Midbrain (tissue), 1 donor: ENCODE data around the gene PLXNA2.
A peak's percentile ranks its signal among the peaks of the same experiment; 100 is the strongest.

ENCODE experiments used
- DNase-seq: peaks from one replicate; lab custom pipeline; 2025; lab: John Stamatoyannopoulos, UW

Gene PLXNA2

DNA sequence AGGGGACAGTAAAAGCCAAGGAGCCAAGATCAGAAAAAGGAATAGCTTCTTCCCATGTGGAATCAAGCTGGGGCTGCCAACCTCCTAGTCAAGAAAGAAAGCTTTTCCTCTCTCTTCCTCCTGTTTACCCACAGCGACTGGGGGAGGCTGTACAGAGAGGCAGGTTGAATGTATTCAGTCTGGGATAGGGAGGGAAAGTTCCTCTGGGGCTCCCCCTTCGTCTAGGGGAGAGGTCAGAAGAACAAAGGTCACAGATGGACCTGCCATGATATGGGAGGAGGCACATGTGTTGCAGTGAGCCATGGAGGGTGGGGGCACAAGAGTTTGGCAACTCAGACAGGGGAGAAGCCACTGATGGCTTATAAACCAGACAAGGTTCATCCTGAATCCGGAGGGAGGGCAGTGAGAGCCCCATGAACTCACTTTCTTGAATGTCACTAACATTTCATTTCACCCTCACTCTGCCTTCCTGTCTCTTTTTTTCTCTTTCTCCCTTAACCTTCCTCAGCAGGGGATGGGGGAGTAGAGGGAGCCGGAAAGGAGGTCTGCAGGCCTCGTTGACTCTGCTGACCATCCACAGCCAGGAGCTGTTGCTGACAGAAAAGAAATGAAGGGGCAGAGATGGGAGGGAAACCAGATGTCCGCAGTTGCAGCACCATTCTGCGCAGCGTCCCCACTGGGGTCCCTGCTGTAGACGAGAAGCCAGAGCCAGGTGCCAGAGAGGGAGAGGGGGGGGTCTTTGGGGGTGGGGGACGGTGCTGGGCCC is 61.1 kb downstream of the PLXNA2 start:
- no peak for DNase-seq

DNA sequence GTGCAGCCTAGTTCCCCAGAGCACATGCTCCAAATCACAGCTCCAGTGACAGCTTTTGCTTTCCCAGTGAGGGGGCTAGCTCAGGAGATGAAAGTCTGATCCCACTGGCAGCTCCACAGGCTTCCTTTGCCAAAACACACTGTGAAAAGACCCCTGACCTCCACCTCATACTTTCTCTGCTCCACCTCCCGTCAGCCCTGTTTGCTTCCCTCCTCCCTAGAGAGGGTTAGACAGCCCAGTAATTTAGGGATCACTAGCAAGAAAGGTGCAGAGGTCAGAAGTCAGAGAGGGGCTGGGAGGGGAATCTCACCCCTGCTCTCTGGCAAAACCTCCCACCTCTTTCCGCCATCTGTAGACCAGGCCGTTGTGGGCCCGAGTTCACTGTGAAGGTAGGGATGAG is 62.8 kb downstream of the PLXNA2 start:
- DNase-seq, result no peak

DNA sequence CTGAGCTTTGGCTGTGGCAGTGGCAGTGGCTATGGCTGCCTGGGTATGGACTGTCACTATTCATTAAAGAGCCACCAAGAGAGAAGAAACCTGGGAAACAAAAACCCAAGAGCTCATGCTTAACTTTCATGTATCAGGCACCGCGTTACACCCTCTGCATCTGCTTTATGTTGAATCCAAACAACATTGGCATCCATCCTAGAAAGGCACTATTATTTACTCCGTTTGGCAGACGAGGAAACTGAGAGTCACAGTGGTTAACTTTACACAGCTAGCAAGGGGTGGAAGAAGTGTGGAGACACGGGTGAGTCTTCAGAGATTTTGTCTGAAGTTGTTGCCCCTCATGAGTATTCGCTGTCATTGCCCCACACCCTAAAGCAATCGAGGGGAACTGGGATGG is 63.8 kb downstream of the PLXNA2 start:
- DNase-seq, result no peak

DNA sequence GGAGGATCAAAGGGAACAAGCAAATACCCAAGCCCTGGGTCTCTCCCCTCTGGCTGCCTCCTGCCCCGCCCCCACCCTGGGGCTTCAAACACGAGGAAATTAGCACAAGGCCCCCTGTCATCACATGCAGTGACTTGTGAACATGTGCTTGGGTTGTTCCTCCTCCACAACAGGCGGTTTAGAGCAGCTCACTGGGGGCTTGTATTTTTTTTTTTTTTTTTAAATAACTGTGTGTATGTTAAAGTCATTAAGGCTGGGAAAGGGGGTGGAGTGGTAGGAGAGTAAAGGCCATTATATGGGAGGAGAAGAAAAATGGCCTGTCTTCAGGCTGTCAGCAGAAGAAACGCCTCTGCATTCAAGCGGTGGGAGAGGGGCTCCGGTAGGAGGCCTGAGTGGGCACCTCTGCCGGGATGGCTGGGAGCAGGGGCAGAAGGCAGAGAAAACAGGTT is 64.2 kb downstream of the PLXNA2 start:
- no peak for DNase-seq

DNA sequence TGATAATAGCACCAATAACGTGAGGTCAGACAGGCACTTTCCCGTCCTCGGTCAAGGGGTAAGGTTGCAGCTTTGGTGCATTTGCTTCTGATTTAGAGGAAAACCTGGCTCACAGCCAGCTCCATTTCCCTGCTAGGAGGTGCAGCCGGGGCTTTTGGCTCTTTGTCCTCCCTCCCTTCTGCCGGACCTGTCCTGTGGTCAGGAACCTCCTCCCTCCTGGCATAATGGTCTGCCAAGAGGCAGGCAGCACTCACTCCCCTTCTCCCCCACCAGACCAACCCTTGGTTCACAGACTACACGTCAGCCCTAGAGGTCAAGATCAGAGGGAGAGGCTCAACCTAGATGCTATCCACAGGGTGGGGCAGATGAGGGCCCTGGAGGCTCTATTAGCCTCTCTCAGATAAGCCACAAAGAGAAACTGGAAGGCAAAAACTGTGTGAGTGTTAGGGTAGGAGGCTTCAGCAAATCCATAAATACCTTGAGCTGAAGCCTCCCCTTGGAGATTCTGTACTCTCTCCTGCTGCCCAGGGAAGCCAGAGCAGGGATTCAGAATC is 64.8 kb downstream of the PLXNA2 start:
- DNase-seq, result no peak

DNA sequence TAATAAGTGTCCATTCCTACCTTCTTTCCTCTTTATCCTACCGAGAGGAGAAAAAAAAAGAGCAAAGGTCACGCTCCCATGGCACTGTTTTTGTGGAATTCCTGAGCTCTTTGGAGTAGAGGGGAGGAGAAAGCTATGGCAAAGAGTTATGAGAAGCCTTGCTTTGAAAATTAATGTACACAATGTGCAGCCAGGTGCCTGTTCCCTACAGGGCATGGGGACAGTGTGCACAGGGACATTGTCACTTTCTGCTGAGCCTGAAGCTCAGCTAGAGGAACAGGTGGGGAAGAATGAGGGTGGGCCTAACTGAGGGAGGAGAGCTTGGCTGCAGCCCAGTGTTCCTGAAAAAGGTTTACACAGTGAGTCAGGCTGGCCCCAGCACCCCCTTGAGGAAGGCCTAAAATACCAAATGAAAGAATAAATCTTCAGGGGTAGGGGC is 66.1 kb downstream of the PLXNA2 start:
- DNase-seq, result no peak

DNA sequence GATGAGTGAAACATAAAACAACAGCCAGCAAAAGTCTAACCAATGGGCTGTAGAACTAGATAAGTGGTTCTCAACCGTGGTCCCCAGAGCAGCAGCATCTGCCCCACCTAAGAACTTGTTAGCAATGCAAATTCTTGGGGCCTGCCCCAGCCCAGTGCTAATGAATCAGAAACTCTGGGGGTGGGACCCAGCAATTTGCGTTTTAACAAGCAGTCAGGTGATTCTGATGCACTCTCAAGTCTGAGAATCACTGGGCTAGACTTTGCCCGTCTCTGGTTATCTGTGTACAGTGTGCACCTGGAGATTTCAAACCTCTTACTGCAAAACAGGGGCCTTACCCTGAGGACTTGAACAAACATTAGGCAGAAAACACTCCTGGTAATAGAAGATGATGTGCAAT is 66.5 kb downstream of the PLXNA2 start:
- DNase-seq, result no peak

DNA sequence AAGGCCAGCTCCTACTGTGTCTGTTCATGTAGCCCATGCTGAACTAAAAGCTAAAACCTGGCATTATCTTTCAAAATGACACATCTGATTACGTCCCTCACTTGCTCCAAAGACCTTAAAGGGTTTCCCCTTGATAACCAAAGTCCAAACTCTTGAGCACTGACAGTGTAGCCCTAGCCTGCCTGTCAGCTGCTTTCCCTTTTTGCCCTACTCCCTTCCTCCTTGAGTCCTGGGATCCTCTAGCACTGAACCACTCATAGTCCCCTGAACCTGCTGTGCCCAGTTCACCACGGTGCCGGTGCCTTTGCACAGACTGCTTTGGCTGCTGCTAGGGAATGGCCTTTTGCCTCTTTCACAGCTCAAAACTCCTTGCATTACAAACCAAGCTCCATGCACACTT is 67.5 kb downstream of the PLXNA2 start:
- no peak for DNase-seq

DNA sequence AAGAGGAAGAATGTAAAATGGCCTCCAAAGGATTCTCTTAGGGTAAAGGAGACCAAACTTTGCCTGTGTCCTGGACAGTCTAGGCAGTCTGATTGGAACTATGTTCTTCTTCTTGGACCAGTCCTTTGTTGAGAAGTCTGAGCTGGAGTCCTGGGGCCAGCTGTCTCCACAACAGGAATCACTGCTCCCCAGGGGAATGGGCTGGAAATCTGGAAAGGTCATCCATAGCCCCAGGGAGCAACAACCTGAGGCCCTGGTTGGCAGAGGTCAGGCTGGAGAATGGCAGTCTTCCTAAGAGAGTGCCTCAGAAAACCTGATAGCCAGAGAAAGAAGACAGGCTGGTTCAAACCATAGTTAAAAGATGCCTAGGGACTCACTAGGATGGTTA is 68.7 kb downstream of the PLXNA2 start:
- no peak for DNase-seq

DNA sequence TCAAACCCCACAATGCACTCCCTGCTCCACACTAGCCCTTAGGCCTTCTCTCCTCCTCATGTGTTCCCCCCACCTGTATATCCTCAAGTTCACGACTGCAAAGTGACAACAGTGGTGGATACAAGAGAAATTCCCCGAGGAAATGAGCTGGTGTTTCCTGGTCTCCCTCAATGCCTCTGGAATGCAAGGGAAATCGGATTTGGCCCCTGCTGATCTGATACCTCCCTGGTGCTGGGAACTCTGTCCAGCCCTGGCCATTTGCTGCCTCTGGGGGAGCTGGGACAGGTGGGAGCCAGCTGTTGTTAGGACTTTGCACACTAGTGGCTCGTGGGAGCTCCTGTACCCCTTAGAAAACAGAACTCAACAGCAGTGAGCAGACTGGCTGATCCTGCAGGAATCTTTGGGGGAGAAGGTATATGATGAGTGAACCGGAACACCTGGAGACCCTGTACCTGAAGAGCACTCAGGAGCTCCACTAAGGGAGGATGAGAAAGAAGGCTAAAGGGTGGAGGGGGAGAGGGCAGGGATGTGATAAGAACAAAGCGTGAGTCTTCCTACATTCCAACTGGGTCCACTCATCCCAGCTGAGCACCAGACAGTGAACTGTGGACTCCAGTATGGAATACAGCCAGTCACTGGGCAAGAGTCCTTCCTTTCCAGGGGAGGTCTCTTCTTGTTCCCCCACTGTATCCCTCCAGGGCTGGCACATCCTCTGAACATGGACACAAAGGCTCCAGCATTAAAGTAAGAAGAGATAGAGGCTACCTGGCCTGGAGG is 69.3 kb downstream of the PLXNA2 start:
- no peak for DNase-seq

DNA sequence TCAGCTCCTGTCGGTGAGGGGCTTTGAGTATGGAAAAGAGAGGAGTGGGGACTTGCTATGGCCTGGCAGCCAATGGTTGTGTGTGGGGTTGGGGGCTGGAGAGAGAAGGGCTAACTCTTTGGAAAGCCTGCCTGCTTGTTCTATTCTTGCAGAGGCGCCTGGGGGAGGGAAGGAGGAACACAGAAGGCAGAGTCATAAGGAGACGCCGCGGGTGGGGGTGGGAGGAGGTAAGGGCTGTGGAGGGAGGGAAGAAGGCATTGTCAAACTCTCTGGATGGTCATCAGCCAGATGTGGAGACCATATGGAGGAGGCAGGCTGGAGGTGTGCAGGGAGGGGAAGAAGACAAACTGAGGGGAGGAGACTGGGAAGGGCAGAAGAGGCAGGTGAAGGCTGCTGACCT is 70.0 kb downstream of the PLXNA2 start:
- DNase-seq, result no peak

DNA sequence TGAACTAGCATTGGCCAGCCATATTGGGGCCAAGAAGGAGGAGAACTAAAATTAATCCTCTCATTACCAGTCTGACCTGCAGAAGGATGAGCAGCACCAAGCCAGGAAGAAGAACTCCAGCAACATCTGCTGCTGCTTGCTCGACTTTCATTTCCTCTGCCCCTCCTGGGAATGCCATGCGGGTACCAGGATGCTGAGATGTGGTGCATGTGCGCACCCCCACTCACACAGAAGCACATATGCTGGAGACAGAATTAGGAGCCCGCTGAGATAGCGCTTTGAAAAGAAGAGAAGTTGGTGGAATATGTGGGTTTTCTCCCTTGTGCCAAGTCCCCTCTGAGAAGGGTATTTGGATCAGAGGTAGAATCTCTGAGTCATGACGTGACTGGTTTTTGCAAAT is 70.4 kb downstream of the PLXNA2 start:
- no peak for DNase-seq

DNA sequence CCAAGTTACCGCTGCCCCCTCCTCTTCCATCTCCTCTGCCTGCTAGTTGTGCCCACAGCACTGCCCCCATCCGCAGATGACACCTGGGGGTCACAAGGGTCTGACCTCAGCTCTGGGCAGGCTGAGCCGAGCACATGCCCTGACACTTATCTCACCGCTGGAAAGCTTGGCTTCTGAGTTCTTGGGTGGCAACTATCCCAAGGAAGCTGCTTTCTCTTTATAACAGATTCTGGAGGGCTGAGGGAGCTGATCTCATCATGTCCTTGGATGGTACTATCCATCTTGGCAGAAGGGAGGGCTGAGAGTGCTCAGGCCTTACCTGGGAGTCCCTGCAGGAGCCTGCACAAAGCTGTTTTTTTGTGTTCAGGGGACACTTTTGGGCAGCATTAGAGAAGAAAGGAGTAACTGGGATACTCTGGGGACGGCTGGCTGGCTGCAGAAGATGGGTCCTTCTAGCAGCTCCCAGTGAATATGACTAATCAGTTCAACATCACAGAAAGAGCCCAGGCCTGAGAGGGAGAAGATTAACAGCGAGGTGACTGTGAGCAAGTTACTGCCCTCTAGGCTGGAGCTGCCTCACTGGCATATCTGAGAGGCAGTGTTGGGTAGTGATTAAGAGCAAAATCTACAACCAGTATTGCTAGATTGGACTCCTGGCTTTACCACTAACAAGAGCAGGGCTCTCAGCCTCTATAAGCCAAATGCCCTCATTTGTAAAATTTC is 71.6 kb downstream of the PLXNA2 start:
- DNase-seq, result no peak

DNA sequence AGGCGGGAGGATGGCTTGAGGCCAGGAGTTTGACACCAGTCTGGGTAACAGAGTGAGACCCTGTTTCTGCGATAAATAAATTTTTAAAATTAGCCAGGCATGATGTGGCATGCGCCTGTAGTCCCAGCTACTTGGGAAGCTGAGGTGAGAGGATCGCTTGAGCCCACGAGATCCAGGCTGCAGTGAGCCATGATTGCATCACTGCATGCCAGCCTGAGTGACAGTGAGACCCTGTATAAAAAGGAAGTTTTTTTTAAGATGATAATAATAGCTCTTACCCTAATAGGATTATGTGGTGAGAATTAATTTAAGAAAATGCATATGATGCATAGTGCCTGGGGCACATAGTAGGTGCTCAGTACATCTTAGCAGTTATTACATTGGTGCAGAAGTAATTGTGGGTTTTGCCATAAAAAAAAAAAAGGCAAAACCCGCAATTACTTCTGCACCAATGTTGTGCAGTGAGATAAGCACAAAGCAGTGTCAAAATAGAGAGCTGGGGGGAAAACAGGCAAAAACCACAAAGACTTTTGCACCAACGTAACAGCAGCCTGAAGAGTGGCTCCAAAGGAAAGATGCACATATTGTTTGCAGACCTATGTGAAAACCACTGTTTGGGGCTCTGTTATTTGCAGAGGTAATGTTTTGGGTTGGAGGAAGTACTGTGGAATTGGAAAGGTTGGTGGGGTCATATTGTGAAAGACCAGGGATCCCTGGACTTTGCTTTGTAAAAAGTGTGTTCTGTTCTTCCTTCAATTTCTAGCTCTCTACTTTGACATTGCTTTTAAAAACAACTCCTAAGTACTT is 72.4 kb downstream of the PLXNA2 start:
- no peak for DNase-seq

DNA sequence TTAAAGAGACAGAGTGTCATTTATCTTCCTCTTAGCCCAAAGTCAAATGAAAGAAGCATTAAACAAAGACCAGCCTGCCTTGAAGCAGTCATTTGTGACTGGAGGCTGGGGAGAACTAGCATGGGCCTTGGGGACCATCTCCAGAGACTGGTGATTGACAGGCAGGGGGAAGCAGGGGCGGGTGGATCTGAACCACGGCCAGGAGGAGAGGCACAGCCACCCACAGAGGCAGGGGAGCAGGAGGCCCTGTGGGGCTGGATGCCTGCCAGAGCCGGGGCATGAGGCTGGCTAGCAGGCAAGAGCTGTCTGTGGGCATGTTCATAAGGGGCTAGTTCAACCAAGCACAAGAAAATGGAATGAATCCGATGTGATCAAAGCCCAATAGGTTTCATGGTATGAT is 73.9 kb downstream of the PLXNA2 start:
- peak; percentile 33 for DNase-seq

DNA sequence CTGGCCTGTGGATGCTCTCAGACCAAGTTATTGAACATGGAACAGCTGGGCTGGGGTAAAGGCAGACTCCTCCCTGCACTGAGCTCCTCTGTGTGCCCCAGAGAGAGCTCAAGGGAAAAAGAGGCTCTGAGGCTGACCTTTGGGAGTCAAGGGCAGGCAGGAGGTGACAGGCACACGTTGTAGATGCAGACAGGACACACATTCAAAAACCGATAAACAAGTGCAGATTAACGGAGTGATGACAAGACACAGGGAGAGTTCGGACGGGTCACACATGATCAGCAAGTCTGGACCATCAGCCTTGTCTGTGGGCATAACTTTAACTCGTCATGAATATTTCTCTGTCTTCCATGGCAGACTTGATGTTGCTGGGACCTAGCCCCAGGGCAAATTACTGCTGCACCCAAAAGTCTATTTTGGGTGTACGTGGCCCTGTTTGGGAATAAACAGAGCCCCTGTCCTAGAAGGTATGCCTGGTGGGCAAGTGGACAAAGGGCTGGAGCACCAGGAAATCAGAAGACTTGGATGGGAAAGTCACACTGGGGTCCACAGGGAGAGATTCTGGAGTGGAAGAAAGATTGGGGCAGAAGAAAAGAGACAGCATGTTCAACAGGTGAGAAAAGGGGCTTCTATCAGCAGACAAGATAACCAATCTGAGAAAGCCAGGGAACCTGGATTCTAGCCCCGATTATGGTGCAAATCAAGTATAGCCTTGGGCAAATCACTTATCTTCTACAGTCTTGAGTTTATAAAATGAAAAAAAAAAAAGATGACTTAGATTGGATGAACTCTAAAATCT is 74.9 kb downstream of the PLXNA2 start:
- no peak for DNase-seq

DNA sequence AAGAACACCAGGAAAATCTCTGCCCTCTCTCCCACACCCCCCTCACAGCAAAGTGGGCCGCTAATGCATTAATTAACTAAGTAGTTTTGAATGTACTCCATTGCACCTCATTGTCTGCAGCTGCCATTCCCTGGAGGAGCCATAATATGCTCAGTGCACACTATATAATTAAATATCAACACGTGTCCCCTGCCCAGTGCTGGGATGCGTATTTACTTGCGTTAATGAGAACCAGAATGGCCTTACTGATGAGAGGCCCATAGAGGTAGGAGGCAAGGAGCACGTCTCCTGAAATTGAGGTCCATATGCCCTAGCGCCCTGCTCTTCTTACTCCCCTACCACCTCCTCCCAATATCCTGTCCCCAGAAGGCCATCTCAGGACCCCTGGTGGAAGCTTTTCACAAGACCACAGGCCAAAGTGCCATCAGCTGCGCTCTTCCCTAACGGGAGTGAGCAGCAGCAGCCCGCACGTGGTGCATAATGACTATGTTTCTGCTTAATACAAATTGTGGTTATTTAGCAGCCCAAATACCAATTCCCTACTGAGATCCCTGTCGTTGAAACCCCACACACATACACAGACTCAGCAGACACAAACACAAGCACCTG is 76.8 kb downstream of the PLXNA2 start:
- no peak for DNase-seq

DNA sequence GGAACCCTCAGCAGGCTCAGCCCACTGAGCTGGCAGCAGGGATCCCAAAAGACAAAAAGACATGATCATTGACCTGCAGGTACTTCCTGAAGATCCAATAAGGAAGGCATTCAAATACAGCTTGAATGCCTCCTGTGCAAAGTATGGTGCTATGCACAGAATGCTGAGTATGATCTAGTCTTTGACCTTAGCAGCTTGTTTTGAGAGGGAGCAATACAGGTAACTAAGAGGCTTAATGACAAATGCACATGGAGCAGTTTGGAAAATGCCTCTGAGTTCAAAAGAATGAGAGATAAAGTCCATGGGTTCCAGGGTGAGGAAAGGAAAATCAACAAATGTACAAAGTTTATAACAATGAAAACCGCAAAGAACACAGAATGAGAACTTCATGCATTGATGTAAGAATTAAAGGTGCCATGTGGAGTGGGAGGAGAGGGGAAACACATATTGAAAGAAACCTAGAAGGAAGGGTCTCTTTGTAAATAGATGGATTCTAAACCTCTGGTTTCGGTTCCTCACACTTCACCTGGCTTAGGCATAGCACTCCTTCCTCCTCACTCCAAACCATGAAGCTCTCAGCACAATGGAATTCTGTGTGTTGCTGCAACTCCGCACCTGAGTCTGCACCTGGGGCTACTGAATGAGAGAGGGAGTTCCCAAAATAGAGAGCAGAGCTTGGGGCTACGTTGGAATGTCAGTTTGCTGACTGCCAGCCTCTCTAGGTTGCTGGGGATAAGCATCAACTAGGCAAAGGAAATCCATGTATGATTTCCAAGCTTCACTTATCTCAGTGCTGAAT is 77.6 kb downstream of the PLXNA2 start:
- no peak for DNase-seq

DNA sequence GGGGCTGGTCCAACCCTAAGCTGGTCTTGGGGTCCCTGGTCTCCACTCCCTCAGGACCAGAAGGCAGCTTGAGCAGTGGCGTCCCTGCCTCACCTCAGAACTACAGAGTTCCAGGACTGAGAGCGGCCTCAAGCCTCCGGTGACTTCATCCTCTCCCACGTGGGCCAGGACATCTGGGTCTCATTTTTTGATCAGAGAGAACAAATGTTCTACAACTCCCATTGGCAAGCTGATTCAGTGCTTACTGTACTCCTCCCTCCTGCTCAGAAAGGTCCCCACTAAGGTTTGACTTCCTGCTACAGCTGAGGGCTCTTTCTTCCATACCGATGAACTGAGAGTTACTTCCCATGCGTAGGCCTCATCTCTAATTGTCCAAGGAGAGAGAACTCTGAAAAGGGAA is 78.5 kb downstream of the PLXNA2 start:
- DNase-seq, result no peak

DNA sequence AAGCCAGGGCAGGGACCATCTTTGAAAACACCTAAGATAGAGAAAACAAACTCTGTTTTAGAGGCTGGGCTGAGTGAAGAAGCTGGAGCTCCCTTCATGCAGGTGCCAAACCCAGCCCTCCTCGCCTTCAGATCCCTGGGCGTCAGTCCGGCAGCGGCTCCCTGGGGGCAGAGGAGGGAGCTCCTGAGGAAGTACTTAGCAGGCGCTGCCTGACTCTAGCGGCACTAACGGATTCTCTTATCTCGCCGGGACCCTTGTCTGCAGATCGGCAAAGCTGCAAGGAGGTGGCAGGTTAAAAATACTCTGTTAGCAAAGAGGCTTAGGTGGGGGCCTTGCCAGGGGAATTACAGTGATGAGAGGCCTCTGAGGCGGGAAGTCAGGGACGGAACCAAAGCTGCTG is 79.6 kb downstream of the PLXNA2 start:
- DNase-seq, result no peak
